22Rv1 (cell line): ENCODE results near the gene SPTSSB.

Experiments
- ZFX ChIP-seq: fragments of 450-650 bp; IDR thresholded peaks from 2 replicates; pipeline ENCODE4 v1.6.1; 2017; ENCODE audit warnings: antibody characterized with exemption, borderline replicate concordance
- TF ChIP-seq, protein P1 (sequence below): fragments of 450-650 bp; IDR thresholded peaks from 2 replicates; pipeline ENCODE4 v1.5.1; 2017; ENCODE audit warnings: mild to moderate bottlenecking

DNA sequence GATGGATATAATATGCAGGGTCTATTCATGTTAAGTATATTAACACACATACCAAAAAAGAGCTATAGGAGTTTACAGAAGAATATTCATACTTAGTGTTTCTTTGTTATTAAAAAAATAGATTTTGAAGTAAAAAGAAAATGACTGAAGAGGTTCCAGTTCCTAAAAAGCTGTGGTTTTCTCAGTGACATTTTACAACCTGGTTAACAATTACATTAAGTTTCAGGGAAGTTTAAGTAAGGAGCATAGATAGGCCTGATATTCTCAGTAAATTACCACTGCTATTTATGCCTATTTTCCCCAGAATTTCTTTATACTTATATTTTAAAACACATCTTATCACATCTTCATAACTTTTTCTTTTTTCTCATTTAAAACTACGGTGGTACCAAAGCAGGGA is 43.6 kb upstream of the SPTSSB start:
- TF ChIP-seq, protein P1, sequence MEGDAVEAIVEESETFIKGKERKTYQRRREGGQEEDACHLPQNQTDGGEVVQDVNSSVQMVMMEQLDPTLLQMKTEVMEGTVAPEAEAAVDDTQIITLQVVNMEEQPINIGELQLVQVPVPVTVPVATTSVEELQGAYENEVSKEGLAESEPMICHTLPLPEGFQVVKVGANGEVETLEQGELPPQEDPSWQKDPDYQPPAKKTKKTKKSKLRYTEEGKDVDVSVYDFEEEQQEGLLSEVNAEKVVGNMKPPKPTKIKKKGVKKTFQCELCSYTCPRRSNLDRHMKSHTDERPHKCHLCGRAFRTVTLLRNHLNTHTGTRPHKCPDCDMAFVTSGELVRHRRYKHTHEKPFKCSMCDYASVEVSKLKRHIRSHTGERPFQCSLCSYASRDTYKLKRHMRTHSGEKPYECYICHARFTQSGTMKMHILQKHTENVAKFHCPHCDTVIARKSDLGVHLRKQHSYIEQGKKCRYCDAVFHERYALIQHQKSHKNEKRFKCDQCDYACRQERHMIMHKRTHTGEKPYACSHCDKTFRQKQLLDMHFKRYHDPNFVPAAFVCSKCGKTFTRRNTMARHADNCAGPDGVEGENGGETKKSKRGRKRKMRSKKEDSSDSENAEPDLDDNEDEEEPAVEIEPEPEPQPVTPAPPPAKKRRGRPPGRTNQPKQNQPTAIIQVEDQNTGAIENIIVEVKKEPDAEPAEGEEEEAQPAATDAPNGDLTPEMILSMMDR, result no peak
- no peak for TF ChIP-seq ZFX
